H1 (cell line): ENCODE measurements around the gene ZNF318. TPM values are rescaled to one million over a fixed set of nuclear protein-coding genes. Genes with fewer than 3 reads are reported as not detected.

ENCODE experiments used
- CBX5 ChIP-seq: fragments of 300-800, 300-1000 bp; sonication (generic); IDR thresholded peaks from 2 replicates; pipeline ENCODE4 v1.7.1; 2016; ENCODE audit warnings: antibody characterized with exemption, low read length, low read depth
- GABPA ChIP-seq: IDR thresholded peaks from 2 replicates; pipeline ENCODE4 v1.6.1; 2011; ENCODE audit warnings: mild to moderate bottlenecking, low read length, moderate library complexity, borderline replicate concordance; ENCODE audit not compliant: insufficient read depth
- HDAC2 ChIP-seq, 2 experiments: fragments of 300-600 bp in 1 of 2; sonication (generic) in 1 of 2; IDR thresholded peaks; 2 replicates each; pipeline ENCODE4 v1.6.1; 2011 to 2012; ENCODE audit warnings: low read depth in 2 of 2, low read length in 2 of 2, mild to moderate bottlenecking in 2 of 2, moderate library complexity in 2 of 2, borderline replicate concordance in 1 of 2, inconsistent platforms in 1 of 2
- NANOG ChIP-seq: IDR thresholded peaks from 2 replicates; pipeline ENCODE4 v1.6.1; 2011; ENCODE audit warnings: low read length, low read depth, mild to moderate bottlenecking, inconsistent platforms; ENCODE audit not compliant: insufficient read depth, poor library complexity, severe bottlenecking
- YY1 ChIP-seq: IDR thresholded peaks from 2 replicates; pipeline ENCODE4 v1.6.1; 2011; ENCODE audit warnings: low read depth, mild to moderate bottlenecking, low read length
- polyA plus RNA-seq, 7 experiments: library from polyadenylated mRNA; depleted of rRNA in 3 of 7; stranded (reverse) in 5 of 7; unstranded in 2 of 7; fragments of >200 nt in 5 of 7; fragments of 200-250 nt in 2 of 7; gene quantifications; 1 replicate in 5 of 7; 2 replicates in 1 of 7; 4 replicates in 1 of 7; pipeline versions ENCODE4 v1.2.1 to v1.2.3, GENCODE V29; 2011 to 2013; ENCODE audit warnings: missing spikeins in 2 of 7, mixed read lengths in 2 of 7
- total RNA-seq: library from RNA; stranded (reverse); fragmentation: NEBNext Ultra II Directional; extraction: Animal tissue kit (Norgen Biotek cat#: 25700); gene quantifications from 2 replicates; pipeline ENCODE4 v1.2.1, GENCODE V29; 2021
- TF ChIP-seq, protein P1 (sequence below): IDR thresholded peaks from 2 replicates; pipeline ENCODE4 v1.6.1; 2012; ENCODE audit warnings: inconsistent platforms
- TF ChIP-seq, protein P2 (sequence below): IDR thresholded peaks from 2 replicates; pipeline ENCODE4 v1.6.1; 2012; ENCODE audit warnings: inconsistent platforms
- TF ChIP-seq, protein P3 (sequence below): fragments of 300-600 bp; sonication (generic); IDR thresholded peaks from 2 replicates; pipeline ENCODE4 v1.7.1; 2012; ENCODE audit warnings: low read length, moderate library complexity, mild to moderate bottlenecking, inconsistent platforms; ENCODE audit not compliant: insufficient replicate concordance

ZNF318 gene
- total and polyA plus RNA-seq, 2 of the 8 experiments (the other 6 are each of a cell fraction or from before 2014, with no cell fraction given) = 10.2 to 22.1 TPM

DNA sequence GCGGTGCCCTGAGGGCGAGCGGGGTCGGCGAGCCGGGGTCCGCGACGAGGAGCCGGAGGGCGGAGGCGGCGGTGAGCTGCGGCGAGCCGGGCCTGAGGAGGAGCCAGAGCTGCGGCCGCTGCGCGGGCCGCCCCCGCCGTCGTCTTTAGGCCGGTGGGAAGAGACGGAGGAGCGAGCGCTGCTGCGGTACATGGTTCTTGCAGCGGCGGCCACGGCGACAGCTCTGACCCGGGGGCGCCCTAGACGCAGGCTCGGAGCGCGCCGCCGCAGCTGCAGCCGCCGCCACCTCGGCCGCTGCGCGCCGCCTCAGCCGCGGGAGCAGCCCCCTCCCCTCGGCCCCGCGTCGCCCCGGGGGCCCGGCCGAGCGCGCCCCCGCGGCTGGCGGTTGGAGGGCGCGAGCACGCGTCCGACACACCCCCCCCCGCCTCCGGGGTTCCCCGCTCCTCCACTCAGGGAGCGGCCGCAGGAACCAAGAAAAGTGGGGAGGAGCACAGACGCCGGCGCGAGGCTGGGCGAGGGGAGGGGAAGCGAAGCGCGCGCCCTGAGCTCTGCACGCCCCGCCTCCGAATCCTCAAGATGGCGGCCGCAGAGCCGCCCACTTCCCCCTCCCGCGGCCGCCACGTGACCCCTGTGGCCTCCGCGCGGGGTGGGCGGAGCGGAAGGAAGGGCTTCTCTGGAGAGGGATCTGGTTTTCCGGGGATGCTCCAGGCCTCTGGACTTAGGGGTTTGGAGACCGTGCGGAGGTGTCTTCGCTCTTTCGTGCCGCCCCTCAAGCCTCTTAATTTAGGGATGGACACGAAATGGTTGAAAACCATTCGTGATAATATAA, at the start of gene ZNF318 (continued):
- TF ChIP-seq, protein P1, sequence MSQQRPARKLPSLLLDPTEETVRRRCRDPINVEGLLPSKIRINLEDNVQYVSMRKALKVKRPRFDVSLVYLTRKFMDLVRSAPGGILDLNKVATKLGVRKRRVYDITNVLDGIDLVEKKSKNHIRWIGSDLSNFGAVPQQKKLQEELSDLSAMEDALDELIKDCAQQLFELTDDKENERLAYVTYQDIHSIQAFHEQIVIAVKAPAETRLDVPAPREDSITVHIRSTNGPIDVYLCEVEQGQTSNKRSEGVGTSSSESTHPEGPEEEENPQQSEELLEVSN = peak; percentile 19; the same call in 1 of the 2 replicates
- TF ChIP-seq, protein P2, sequence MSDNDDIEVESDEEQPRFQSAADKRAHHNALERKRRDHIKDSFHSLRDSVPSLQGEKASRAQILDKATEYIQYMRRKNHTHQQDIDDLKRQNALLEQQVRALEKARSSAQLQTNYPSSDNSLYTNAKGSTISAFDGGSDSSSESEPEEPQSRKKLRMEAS = peak; percentile 63
- TF ChIP-seq CBX5 = no peak
- TF ChIP-seq, protein P3, sequence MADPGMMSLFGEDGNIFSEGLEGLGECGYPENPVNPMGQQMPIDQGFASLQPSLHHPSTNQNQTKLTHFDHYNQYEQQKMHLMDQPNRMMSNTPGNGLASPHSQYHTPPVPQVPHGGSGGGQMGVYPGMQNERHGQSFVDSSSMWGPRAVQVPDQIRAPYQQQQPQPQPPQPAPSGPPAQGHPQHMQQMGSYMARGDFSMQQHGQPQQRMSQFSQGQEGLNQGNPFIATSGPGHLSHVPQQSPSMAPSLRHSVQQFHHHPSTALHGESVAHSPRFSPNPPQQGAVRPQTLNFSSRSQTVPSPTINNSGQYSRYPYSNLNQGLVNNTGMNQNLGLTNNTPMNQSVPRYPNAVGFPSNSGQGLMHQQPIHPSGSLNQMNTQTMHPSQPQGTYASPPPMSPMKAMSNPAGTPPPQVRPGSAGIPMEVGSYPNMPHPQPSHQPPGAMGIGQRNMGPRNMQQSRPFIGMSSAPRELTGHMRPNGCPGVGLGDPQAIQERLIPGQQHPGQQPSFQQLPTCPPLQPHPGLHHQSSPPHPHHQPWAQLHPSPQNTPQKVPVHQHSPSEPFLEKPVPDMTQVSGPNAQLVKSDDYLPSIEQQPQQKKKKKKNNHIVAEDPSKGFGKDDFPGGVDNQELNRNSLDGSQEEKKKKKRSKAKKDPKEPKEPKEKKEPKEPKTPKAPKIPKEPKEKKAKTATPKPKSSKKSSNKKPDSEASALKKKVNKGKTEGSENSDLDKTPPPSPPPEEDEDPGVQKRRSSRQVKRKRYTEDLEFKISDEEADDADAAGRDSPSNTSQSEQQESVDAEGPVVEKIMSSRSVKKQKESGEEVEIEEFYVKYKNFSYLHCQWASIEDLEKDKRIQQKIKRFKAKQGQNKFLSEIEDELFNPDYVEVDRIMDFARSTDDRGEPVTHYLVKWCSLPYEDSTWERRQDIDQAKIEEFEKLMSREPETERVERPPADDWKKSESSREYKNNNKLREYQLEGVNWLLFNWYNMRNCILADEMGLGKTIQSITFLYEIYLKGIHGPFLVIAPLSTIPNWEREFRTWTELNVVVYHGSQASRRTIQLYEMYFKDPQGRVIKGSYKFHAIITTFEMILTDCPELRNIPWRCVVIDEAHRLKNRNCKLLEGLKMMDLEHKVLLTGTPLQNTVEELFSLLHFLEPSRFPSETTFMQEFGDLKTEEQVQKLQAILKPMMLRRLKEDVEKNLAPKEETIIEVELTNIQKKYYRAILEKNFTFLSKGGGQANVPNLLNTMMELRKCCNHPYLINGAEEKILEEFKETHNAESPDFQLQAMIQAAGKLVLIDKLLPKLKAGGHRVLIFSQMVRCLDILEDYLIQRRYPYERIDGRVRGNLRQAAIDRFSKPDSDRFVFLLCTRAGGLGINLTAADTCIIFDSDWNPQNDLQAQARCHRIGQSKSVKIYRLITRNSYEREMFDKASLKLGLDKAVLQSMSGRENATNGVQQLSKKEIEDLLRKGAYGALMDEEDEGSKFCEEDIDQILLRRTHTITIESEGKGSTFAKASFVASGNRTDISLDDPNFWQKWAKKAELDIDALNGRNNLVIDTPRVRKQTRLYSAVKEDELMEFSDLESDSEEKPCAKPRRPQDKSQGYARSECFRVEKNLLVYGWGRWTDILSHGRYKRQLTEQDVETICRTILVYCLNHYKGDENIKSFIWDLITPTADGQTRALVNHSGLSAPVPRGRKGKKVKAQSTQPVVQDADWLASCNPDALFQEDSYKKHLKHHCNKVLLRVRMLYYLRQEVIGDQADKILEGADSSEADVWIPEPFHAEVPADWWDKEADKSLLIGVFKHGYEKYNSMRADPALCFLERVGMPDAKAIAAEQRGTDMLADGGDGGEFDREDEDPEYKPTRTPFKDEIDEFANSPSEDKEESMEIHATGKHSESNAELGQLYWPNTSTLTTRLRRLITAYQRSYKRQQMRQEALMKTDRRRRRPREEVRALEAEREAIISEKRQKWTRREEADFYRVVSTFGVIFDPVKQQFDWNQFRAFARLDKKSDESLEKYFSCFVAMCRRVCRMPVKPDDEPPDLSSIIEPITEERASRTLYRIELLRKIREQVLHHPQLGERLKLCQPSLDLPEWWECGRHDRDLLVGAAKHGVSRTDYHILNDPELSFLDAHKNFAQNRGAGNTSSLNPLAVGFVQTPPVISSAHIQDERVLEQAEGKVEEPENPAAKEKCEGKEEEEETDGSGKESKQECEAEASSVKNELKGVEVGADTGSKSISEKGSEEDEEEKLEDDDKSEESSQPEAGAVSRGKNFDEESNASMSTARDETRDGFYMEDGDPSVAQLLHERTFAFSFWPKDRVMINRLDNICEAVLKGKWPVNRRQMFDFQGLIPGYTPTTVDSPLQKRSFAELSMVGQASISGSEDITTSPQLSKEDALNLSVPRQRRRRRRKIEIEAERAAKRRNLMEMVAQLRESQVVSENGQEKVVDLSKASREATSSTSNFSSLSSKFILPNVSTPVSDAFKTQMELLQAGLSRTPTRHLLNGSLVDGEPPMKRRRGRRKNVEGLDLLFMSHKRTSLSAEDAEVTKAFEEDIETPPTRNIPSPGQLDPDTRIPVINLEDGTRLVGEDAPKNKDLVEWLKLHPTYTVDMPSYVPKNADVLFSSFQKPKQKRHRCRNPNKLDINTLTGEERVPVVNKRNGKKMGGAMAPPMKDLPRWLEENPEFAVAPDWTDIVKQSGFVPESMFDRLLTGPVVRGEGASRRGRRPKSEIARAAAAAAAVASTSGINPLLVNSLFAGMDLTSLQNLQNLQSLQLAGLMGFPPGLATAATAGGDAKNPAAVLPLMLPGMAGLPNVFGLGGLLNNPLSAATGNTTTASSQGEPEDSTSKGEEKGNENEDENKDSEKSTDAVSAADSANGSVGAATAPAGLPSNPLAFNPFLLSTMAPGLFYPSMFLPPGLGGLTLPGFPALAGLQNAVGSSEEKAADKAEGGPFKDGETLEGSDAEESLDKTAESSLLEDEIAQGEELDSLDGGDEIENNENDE = no peak
- TF ChIP-seq HDAC2 (IDR thresholded peaks at IDR 0.05; ENCODE audit: borderline replicate concordance in 1 of 2, low read depth in 2 of 2, low read length in 2 of 2) = no peak
- 0 out of 2 replicates have a peak, but pooled peaks have one; percentile 4 for TF ChIP-seq GABPA
- no peak for TF ChIP-seq NANOG
- TF ChIP-seq YY1 = peak; percentile 97
